NT2/D1 (cell line): ENCODE results near the gene ABCG2.
"Not testable (repeated sequence)": the region's sequence is repeated elsewhere in the genome, so short reads cannot be mapped to it uniquely, and the experiment has no call there.

Experiments
- DNase-seq: peaks from one replicate; pipeline ENCODE4 v3.0.0-alpha.2; 2011; ENCODE audit warnings: low read depth, low spot score
- H3K27me3 ChIP-seq: 2 replicates; pipeline ENCODE4 v1.6.0; 2011; ENCODE audit warnings: mild to moderate bottlenecking; ENCODE audit not compliant: insufficient read length, insufficient read depth
- H3K36me3 ChIP-seq: 2 replicates; pipeline ENCODE4 v1.6.1; 2011; ENCODE audit warnings: mild to moderate bottlenecking, low read length, mixed read lengths; ENCODE audit not compliant: insufficient read depth, insufficient read length
- H3K4me1 ChIP-seq: 2 replicates; pipeline ENCODE4 v1.5.1; 2011; ENCODE audit not compliant: insufficient read depth, insufficient read length
- H3K4me3 ChIP-seq: 2 replicates; pipeline ENCODE4 v1.5.1; 2011; ENCODE audit warnings: low read depth; ENCODE audit not compliant: insufficient read length
- H3K9ac ChIP-seq: 2 replicates; pipeline ENCODE4 v1.6.0; 2011; ENCODE audit warnings: low read depth; ENCODE audit not compliant: insufficient read length
- H3K9me3 ChIP-seq: 2 replicates; pipeline ENCODE4 v1.5.1; 2011; ENCODE audit warnings: mild to moderate bottlenecking, low read length; ENCODE audit not compliant: insufficient read depth
- SUZ12 ChIP-seq: IDR thresholded peaks from 2 replicates; pipeline ENCODE4 v1.6.1; 2011; ENCODE audit not compliant: insufficient read length, insufficient read depth; ENCODE audit errors: extremely low read depth
- YY1 ChIP-seq: IDR thresholded peaks from 2 replicates; pipeline ENCODE4 v1.6.1; 2011; ENCODE audit not compliant: insufficient read length, insufficient read depth
- ZNF274 ChIP-seq: IDR thresholded peaks from 2 replicates; pipeline ENCODE4 v1.6.1; 2011; ENCODE audit warnings: mild to moderate bottlenecking, low read depth, low read length

The ABCG2 gene

DNA sequence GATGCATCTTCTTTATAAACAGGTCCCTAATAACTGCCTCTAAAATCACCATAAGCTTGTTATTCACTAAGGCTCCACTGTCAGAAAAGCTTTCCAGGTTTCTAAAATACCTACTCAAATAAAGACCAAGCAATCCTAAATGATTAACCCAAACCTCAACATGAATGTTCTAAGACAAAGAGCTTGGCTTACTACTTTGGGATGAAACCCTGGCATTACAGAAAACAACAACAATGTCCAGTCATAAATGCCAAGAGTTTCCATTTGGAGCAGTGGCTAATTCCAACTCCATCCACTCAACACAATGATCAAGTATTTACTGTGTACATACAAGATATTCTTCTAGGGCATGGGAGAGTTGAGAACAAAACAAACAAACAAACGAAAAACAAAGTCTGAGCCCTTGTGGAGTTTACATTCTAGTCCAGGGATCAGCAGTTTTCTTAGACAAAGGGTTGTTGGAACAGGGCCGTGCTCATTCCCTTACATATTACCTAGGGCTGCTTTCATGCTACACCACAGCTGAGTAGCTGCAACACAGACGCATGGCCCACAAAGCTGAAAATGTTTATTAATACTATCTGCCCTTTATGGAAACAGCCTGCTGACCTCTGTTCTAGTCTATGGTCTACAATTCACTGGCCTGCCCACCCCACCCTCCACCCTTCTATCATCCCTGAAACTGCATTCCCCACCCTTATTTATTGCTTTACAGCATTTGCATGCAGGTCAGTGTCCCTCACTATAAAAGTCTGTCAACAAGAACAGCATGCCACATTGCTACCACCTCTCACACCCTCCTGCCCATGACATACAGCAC lies 23.7 kb downstream of the ABCG2 start:
- H3K27me3 ChIP-seq: no peaks in the 10 kb centered on the region
- no peaks in the 10 kb centered on the region for H3K9me3 ChIP-seq
- no peak for DNase-seq
- H3K9ac ChIP-seq: no peak overlapping the region
- H3K36me3 ChIP-seq: peaks cover 5% of the 10 kb centered on the region
- H3K4me3 ChIP-seq: no peak overlapping the region
- TF ChIP-seq SUZ12 (no peak), YY1 (no peak), ZNF274 (no peak)
- H3K4me1 ChIP-seq: no peaks in the 10 kb centered on the region

DNA sequence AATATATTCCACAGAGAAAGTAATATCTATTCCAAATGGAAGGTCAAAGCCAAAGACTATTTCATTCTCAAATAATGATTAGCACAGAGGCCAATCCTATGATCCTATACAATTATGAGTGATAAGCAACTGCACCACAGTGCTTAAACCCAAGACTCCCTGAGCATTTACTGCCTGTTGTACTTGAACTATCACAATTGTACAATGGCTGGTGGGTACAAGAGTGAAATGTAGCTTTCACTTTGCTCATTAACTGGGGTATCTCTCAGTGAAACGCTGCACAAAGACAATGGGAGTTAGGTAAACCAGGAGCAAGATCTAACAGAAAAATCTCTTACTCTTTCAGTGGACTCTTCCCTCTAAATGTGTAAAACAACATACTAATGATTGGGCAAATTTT lies 24.3 kb downstream of the ABCG2 start:
- Histone ChIP-seq H3K4me1 (no peaks in the 10 kb centered on the region), H3K4me3 (no peak overlapping the region), H3K27me3 (no peaks in the 10 kb centered on the region), H3K36me3 (peaks cover 5% of the 10 kb centered on the region), H3K9me3 (no peaks in the 10 kb centered on the region), H3K9ac (no peak overlapping the region)
- TF ChIP-seq SUZ12 (no peak), ZNF274 (no peak), YY1 (no peak)
- no peak for DNase-seq

DNA sequence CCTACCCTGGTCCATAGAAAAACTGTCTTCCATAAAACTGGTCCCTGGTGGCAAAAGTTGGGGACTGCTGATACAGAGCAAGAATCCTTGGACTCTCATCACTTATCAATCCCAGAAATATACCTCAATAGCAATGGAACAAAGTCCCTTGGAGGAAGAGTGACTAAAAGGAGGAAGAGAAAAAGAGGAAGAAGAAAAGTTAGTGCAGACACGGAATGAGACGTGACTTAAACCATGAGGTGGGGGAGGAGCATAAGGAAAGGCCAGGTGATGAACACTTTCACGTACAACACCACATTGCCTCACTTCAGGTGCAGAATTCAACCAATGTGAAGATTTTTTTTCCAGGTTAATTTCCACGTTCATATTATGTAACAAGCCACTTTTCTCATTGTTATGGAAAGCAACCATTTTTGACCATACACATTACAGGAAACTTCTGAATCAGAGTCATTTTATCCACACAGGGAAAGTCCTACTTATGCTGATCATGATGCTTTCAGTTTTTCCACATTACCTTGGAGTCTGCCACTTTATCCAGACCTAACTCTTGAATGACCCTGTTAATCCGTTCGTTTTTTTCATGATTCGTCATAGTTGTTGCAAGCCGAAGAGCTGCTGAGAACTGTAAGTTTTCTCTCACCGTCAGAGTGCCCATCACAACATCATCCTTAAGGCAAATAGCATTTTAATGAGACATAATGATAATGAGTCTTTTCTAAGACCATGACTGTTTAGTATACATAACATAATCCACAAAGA lies 27.7 kb downstream of the ABCG2 start:
- Histone ChIP-seq H3K9me3 (no peaks in the 10 kb centered on the region), H3K36me3 (no peaks in the 10 kb centered on the region), H3K4me1 (no peaks in the 10 kb centered on the region), H3K9ac (no peak overlapping the region), H3K27me3 (no peaks in the 10 kb centered on the region), H3K4me3 (no peak overlapping the region)
- TF ChIP-seq YY1 (no peak), ZNF274 (no peak), SUZ12 (no peak)
- DNase-seq: no peak

- DNase-seq: no peak
- Histone ChIP-seq H3K4me3 (no peak overlapping the region), H3K4me1 (no peaks in the 10 kb centered on the region), H3K27me3 (no peaks in the 10 kb centered on the region), H3K36me3 (no peaks in the 10 kb centered on the region), H3K9ac (no peak overlapping the region), H3K9me3 (no peaks in the 10 kb centered on the region)
- no peak for TF ChIP-seq YY1
- TF ChIP-seq SUZ12: no peak
- TF ChIP-seq ZNF274: no peak
Measured at GRCh38 chr4:88130003-88130402, 28.4 kb downstream of the ABCG2 start.

DNA sequence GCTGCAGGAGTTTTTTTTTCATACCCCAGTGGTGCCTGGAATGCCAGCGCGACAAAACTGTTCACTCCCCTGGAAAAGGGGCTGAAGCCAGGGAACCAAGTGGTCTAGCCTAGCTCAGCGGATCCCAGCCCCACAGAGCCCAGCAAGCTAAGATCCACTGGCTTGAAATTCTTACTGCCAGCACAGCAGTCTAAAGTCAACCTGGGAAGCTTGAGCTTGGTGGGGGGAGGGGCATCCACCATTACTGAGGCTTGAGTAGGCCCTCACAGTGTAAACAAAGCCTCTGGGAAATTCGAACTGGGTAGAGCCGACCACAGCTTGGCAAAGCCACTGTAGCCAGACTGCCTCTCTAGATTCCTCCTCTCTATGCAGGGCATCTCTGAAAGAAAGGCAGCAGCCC lies 36.2 kb downstream of the ABCG2 start:
- not testable (repeated sequence) for H3K27me3 ChIP-seq, H3K9ac ChIP-seq, H3K4me1 ChIP-seq, DNase-seq, H3K4me3 ChIP-seq, H3K36me3 ChIP-seq
- peaks cover 37% of the 10 kb centered on the region for H3K9me3 ChIP-seq

DNA sequence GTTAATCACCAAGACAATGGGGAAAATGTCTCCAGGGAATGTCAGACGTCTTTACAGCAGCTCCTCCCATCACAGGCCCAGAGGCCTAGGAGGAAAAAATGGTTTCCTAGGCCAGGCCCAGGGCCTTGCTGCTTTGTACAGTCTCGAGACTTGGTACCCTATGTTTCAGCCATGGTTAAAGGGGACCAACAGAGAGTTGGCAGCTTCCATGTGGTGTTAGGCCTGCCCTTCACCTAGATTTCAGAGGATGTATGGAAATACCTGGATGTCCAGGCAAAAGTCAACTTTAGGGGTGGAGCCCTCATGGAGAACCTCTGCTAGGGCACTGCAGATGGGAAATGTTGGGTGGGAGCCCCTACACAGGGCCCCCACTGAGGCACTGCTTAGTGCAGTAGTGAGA lies 38.5 kb downstream of the ABCG2 start:
- no peak overlapping the region for H3K9ac ChIP-seq
- no peaks in the 10 kb centered on the region for H3K27me3 ChIP-seq
- TF ChIP-seq YY1: no peak
- TF ChIP-seq SUZ12: no peak
- TF ChIP-seq ZNF274: no peak
- DNase-seq: no peak
- peaks cover 5% of the 10 kb centered on the region for H3K4me1 ChIP-seq
- no peak overlapping the region for H3K4me3 ChIP-seq
- H3K9me3 ChIP-seq: peaks cover 37% of the 10 kb centered on the region
- no peaks in the 10 kb centered on the region for H3K36me3 ChIP-seq

DNA sequence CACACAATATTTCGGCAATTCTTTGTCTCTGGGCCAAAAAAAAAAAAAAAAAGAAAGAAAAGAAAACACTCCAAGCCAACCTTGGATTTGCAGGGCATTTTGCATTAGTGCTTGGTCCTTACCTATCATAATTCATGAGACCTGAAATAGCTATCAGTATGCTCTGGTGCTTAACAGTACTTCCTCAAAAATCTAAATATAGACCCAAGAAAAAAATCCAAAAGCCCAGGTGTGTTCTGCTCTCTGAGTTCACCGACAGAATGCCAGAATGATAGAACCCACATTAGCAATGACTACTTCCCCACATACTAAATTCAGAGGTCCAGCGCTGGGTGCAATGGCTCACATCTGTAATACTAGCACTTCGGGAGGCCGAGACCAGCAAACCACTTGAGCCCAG lies 42.9 kb downstream of the ABCG2 start:
- Histone ChIP-seq H3K9me3 (peaks cover 24% of the 10 kb centered on the region), H3K9ac (no peak overlapping the region), H3K27me3 (no peaks in the 10 kb centered on the region), H3K4me1 (no peaks in the 10 kb centered on the region), H3K36me3 (no peaks in the 10 kb centered on the region), H3K4me3 (no peak overlapping the region)
- TF ChIP-seq ZNF274 (no peak), SUZ12 (no peak), YY1 (no peak)
- no peak for DNase-seq
